H9 (cell line): ENCODE data around the gene EHBP1. TPM values are rescaled to one million over a fixed set of nuclear protein-coding genes. Genes with fewer than 3 reads are reported as not detected.

ENCODE experiments used
- DNase-seq: peaks from one replicate; pipeline ENCODE4 v3.0.0-alpha.2; 2017
- H2AFZ ChIP-seq: one replicate; pipeline ENCODE4 v1.6.1; 2013; ENCODE audit warnings: mild to moderate bottlenecking, low read length, control low read depth, moderate library complexity
- H2AK5ac ChIP-seq: 2 replicates; pipeline ENCODE4 v1.6.1; 2013; ENCODE audit warnings: low read length, control low read depth, mixed read lengths; ENCODE audit not compliant: insufficient read length
- H2BK120ac ChIP-seq: one replicate; pipeline ENCODE4 v1.6.1; 2013; ENCODE audit warnings: low read depth, mild to moderate bottlenecking, low read length, control low read depth, inconsistent platforms; ENCODE audit not compliant: poor library complexity, severe bottlenecking
- H2BK12ac ChIP-seq: 2 replicates; pipeline ENCODE4 v1.6.1; 2013; ENCODE audit warnings: low read length, control low read depth, mixed read lengths, low read depth; ENCODE audit not compliant: insufficient read length
- H2BK15ac ChIP-seq: 2 replicates; pipeline ENCODE4 v1.6.1; 2013; ENCODE audit warnings: low read depth, low read length, control low read depth
- H2BK20ac ChIP-seq: one replicate; pipeline ENCODE4 v1.6.1; 2013; ENCODE audit warnings: low read depth, mild to moderate bottlenecking, low read length, control low read depth, inconsistent platforms; ENCODE audit not compliant: poor library complexity, severe bottlenecking
- H2BK5ac ChIP-seq: 2 replicates; pipeline ENCODE4 v1.6.1; 2013; ENCODE audit warnings: low read length, control low read depth, mixed read lengths; ENCODE audit not compliant: insufficient read length
- H3K14ac ChIP-seq: 2 replicates; pipeline ENCODE4 v1.6.1; 2013; ENCODE audit warnings: low read length, control low read depth; ENCODE audit not compliant: insufficient read depth
- H3K18ac ChIP-seq: 2 replicates; pipeline ENCODE4 v1.6.1; 2013; ENCODE audit warnings: low read depth, mild to moderate bottlenecking, mixed read lengths, low read length, control low read depth; ENCODE audit not compliant: insufficient read length
- H3K23ac ChIP-seq: 2 replicates; pipeline ENCODE4 v1.6.1; 2013; ENCODE audit warnings: low read length, control low read depth, mixed read lengths, low read depth; ENCODE audit not compliant: insufficient read length
- H3K23me2 ChIP-seq: 2 replicates; pipeline ENCODE4 v1.6.1; 2013; ENCODE audit warnings: low read depth, mild to moderate bottlenecking, mixed read lengths, low read length, control low read depth; ENCODE audit not compliant: insufficient read length, poor library complexity, severe bottlenecking
- H3K27ac ChIP-seq: 2 replicates; pipeline ENCODE4 v1.5.1; 2013; ENCODE audit warnings: low read length, control low read depth, mixed read lengths, low read depth; ENCODE audit not compliant: insufficient read length
- H3K27me3 ChIP-seq: 2 replicates; pipeline ENCODE4 v1.6.1; 2013; ENCODE audit warnings: low read length, control low read depth, inconsistent platforms; ENCODE audit not compliant: insufficient read depth
- H3K4ac ChIP-seq: 2 replicates; pipeline ENCODE4 v1.6.1; 2013; ENCODE audit warnings: low read depth, mild to moderate bottlenecking, control low read depth, inconsistent platforms, low read length, moderate library complexity
- H3K4me1 ChIP-seq: 2 replicates; pipeline ENCODE4 v1.6.1; 2013; ENCODE audit warnings: low read length, control low read depth, inconsistent platforms; ENCODE audit not compliant: insufficient read depth
- H3K4me2 ChIP-seq: 2 replicates; pipeline ENCODE4 v1.6.1; 2013; ENCODE audit warnings: low read length, control low read depth, mixed read lengths; ENCODE audit not compliant: insufficient read length, insufficient read depth
- H3K56ac ChIP-seq: 2 replicates; pipeline ENCODE4 v1.6.1; 2013; ENCODE audit warnings: low read depth, mild to moderate bottlenecking, mixed read lengths, low read length, control low read depth; ENCODE audit not compliant: insufficient read length
- H3K79me1 ChIP-seq: 2 replicates; pipeline ENCODE4 v1.6.1; 2013; ENCODE audit warnings: low read depth, mild to moderate bottlenecking, moderate library complexity, low read length, control low read depth, inconsistent platforms; ENCODE audit not compliant: insufficient read depth, poor library complexity, severe bottlenecking
- H3K79me2 ChIP-seq: 2 replicates; pipeline ENCODE4 v1.6.1; 2013; ENCODE audit warnings: low read length, control low read depth, inconsistent platforms; ENCODE audit not compliant: insufficient read depth
- H3K9ac ChIP-seq: 2 replicates; pipeline ENCODE4 v1.6.1; 2013; ENCODE audit warnings: low read length, control low read depth, mixed read lengths; ENCODE audit not compliant: insufficient read length; ENCODE audit errors: extremely low read depth
- H3K9me3 ChIP-seq: one replicate; pipeline ENCODE4 v1.6.1; 2013; ENCODE audit warnings: low read depth, low read length, inconsistent platforms; ENCODE audit not compliant: control insufficient read depth
- H3T11ph ChIP-seq: one replicate; pipeline ENCODE4 v1.6.1; 2013; ENCODE audit warnings: mild to moderate bottlenecking, low read length, control low read depth, inconsistent platforms
- H4K20me1 ChIP-seq: one replicate; pipeline ENCODE4 v1.6.1; 2013; ENCODE audit not compliant: control insufficient read depth, insufficient read length, insufficient read depth
- H4K5ac ChIP-seq: 2 replicates; pipeline ENCODE4 v1.6.1; 2013; ENCODE audit warnings: low read depth, mild to moderate bottlenecking, mixed read lengths, low read length, control low read depth; ENCODE audit not compliant: insufficient read length
- H4K8ac ChIP-seq: replicated peaks from 2 replicates; pipeline ENCODE4 v1.6.1; 2013; ENCODE audit warnings: low read length, control low read depth, mixed read lengths, low read depth; ENCODE audit not compliant: insufficient read length
- H4K91ac ChIP-seq: 2 replicates; pipeline ENCODE4 v1.6.1; 2013; ENCODE audit warnings: low read depth, mild to moderate bottlenecking, moderate library complexity, mixed read lengths, low read length, control low read depth; ENCODE audit not compliant: insufficient read length
- H3K27ac Mint-ChIP-seq, 3 experiments: 2 replicates in 2 of 3; 3 replicates in 1 of 3; pipeline ENCODE4 v1.8.0; 2020 to 2021; ENCODE audit warnings: mixed read lengths in 3 of 3, mild to moderate bottlenecking in 1 of 3, moderate library complexity in 1 of 3
- H3K27me3 Mint-ChIP-seq: 2 replicates; pipeline ENCODE4 v1.8.0; 2021; ENCODE audit warnings: low read depth, mild to moderate bottlenecking, moderate library complexity, mixed read lengths
- H3K36me3 Mint-ChIP-seq, 3 experiments: 2 replicates in 2 of 3; 3 replicates in 1 of 3; pipeline ENCODE4 v1.8.0; 2020 to 2021; ENCODE audit warnings: low read depth in 3 of 3, mixed read lengths in 3 of 3; ENCODE audit not compliant: insufficient read depth in 1 of 3
- H3K4me1 Mint-ChIP-seq, 2 experiments: 2 replicates each; pipeline ENCODE4 v1.8.0; 2020; ENCODE audit warnings: mixed read lengths in 2 of 2
- H3K4me3 Mint-ChIP-seq, 2 experiments: 2 replicates in 1 of 2; 3 replicates in 1 of 2; pipeline ENCODE4 v1.8.0; 2020 to 2021; ENCODE audit warnings: mild to moderate bottlenecking in 2 of 2, mixed read lengths in 2 of 2, moderate library complexity in 1 of 2
- H3K9me3 Mint-ChIP-seq, 2 experiments: 2 replicates in 1 of 2; 3 replicates in 1 of 2; pipeline ENCODE4 v1.8.0; 2020; ENCODE audit warnings: mild to moderate bottlenecking in 2 of 2, mixed read lengths in 2 of 2, moderate library complexity in 1 of 2
- CTCF ChIP-seq: fragments of 200-600 bp; sonication (generic); conservative IDR thresholded peaks from 3 replicates; pipeline ENCODE4 v1.8.0; 2021; ENCODE audit warnings: antibody characterized with exemption, mild to moderate bottlenecking
- WGBS: extraction: QIAGEN DNeasy Blood & Tissue Kit; methylation state at CpG from one replicate; pipeline ENCODE4 v1.1.7; 2013; ENCODE audit warnings: missing lambda C conversion rate, low lambda C conversion rate, mixed read lengths; ENCODE audit not compliant: insufficient read length; ENCODE audit errors: extremely low coverage; 5-methylcytosine and 5-hydroxymethylcytosine counted together
- total RNA-seq: library from RNA; stranded (reverse); gene quantifications from 2 replicates; pipeline ENCODE4 v1.2.1, GENCODE V29; 2021

Gene EHBP1
- total RNA-seq, 1 experiment from 2014 or later, result 35.6 TPM

GRCh38 chr2:62844311-62845090, 139.0 kb downstream of the EHBP1 start:
- H4K91ac ChIP-seq, result no peak overlapping the region
- H3K27ac Mint-ChIP-seq, result no peak overlapping the region
- peaks cover 2 to 9% (median 5%) of the 10 kb centered on the region in 3 experiments; a peak in 4 of 7 replicates for H3K36me3 Mint-ChIP-seq
- H3K79me1 ChIP-seq, result no peaks in the 10 kb centered on the region
- H3K56ac ChIP-seq, result no peak overlapping the region
- H4K20me1 ChIP-seq, result no peaks in the 10 kb centered on the region
- peaks cover 3 to 9% of the 10 kb centered on the region in 2 experiments; a peak in 3 of 4 replicates for H3K4me1 Mint-ChIP-seq
- no peak overlapping the region for H2AFZ ChIP-seq
- no peak overlapping the region for H2BK15ac ChIP-seq
- no peaks in the 10 kb centered on the region for H3K27me3 ChIP-seq
- no peak for DNase-seq
- no peak overlapping the region for H2BK5ac ChIP-seq
- no peak overlapping the region for H3K14ac ChIP-seq
- peaks cover 1 to 2% of the 10 kb centered on the region in 2 experiments; a peak in 3 of 5 replicates for H3K9me3 Mint-ChIP-seq
- no peak overlapping the region for H2BK12ac ChIP-seq
- no peaks in the 10 kb centered on the region for H3K23me2 ChIP-seq
- no peak overlapping the region for H3K18ac ChIP-seq
- H3K4ac ChIP-seq, result no peak overlapping the region
- no peak for TF ChIP-seq CTCF
- no peak overlapping the region for H3K23ac ChIP-seq
- H3K4me2 ChIP-seq, result no peak overlapping the region
- H2AK5ac ChIP-seq, result no peak overlapping the region
- no peak overlapping the region for H3T11ph ChIP-seq
- no peak overlapping the region for H4K5ac ChIP-seq
- H3K79me2 ChIP-seq, result no peaks in the 10 kb centered on the region
- H3K4me3 Mint-ChIP-seq, result no peak overlapping the region
- H4K8ac ChIP-seq, result no peak overlapping the region
- H2BK120ac ChIP-seq, result no peak overlapping the region
- no peak overlapping the region for H3K27ac ChIP-seq
- H3K27me3 Mint-ChIP-seq, result no peaks in the 10 kb centered on the region
- no CpG with 5 or more reads among the region's 1 CpG for WGBS
- H3K9me3 ChIP-seq, result no peaks in the 10 kb centered on the region
- no peaks in the 10 kb centered on the region for H3K4me1 ChIP-seq
- H3K9ac ChIP-seq, result no peak overlapping the region
- H2BK20ac ChIP-seq, result no peak overlapping the region
